Glomerular visceral epithelial cell (primary cell): ENCODE data around the gene CIC.
A peak's percentile ranks its signal among the peaks of the same experiment; 100 is the strongest.
"Not testable (repeated sequence)": the region's sequence is repeated elsewhere in the genome, so short reads cannot be mapped to it uniquely, and the experiment has no call there.

Source experiments
- DNase-seq: peaks from one replicate; pipeline ENCODE4 v3.0.0-alpha.2; 2016; ENCODE audit errors: extremely low spot score

CIC gene

DNA sequence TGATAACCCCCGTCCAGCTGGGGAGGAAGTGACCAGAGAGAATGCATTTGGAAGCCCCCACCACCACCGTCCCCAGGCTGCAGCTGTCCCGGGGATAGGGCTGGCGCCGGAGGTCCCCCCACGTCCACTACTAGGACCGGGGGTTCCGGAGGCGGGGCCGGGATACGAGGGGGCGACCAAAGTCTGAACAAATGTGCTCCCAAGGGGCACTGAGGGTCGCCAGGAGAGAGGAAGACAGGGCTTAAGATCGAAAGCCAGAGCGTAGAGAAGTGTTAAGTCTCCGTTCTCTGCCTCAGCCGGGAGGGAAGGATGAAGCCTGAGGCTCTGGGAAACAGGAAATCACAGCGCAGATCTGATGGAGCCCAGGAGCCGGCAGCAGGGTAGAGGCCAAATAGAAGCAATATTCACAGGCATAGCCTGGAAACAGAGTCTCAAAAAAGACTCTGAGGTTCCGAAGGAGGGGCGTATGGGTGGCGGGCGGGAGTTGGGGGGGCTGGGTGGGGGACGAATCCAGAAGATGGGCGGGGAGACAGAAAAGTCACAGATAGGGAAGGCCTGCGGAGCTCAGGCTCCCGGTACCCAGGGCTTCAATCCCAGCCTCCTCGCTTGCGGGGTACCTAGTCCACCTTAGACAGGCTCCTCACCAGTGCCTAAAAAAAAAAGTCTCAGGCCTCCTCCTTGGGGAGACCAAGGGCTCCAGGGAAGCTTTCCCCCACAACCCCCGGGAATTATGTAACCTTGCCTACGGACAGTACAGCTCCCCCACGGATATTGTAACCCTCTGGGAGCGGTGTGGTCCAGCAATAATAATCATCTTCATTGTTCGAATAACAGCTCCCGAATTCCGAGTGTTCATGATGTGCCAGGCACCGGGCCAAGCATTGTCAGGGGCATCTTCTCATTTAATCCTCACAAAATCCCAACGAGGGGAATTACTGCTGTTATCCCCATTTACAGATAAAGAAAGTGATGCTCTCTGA is 13.0 kb upstream of the CIC start:
- DNase-seq = peak; percentile 50

DNA sequence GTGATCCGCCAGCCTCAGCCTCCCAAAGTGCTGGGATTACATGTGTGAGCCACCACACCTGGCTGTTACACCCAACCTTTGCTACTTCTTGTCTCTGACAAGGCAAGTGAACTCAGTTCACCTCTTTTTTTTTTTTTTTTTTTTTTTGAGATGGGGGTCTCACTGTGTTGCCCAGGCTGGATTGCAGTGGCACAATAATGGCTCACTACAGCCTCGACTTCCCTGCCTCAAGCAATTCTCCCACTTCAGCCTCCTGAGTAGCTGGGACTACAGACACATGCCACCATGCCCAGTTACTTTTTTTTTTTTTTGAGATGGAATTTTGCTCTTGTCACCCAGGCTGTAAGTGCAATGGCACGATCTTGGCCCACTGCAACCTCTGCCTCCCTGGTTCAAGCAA is 11.2 kb upstream of the CIC start:
- not testable (repeated sequence) for DNase-seq

DNA sequence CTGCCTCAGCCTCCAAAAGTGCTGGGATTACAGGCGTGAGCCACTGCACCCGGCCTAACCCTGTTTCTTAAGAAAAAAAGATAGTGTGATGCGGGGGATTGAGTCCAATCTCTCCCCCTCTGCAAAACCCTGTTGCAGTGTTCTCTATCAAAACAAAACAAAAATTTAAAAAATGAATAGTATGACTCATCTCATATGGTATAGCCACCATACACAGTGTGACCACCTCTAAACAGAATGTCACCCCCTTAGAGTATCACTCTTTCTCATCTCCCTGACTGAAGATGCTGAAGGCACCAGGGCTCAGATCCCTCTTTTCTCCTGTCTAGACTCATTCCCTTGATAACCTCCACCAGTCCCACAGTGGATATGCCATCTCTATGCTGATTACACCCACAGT is 7.3 kb upstream of the CIC start:
- no peak for DNase-seq

DNA sequence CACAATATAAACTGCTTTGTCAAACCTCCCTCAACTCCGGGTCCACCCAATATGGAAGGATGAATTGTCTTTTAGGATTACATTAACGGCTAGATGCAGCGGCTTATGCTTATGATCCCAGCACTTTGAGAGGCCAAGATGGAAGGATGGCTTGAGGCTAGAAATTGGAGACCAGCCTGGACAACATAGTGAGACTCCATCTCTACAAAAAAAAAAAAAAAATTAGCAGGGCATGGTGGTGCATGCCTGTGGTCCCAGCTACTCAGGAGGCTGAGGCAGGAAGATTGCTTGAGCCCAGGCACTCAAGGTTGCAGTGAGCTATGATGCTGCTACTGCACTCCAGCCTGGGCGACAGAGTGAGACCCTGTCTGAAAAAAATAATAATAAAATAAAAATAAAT is 2.9 kb upstream of the CIC start:
- not testable (repeated sequence) for DNase-seq

GRCh38 chr19:42266928-42267603 is 2.0 kb upstream of the CIC start:
- not testable (repeated sequence) for DNase-seq

DNA sequence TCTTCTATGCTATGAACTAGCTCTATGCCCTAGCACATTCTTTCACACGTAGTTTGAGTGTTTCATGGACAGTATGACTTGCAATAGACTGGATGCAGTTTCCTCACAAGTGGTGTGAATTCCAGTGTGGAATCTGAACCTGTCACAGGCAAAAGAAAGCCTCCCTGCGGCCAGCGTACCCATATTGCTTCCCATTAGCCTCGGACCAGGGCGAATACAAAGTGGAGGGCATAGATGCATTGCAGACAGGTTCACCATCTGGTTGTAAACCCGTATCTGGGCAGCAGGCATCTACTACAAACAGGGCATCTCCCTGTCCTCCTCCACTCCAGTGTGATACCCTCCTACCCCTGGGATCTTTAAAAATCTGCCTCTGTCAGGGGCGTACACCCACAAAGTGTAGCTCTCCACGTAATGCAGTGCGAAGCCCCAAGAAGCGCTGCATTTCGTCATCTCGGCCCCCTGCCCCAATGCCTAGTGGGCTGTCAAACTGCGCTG is 1.4 kb upstream of the CIC start:
- DNase-seq = no peak

GRCh38 chr19:42268142-42268703 is 829 bp upstream of the CIC start:
- DNase-seq = peak; percentile 100

DNA sequence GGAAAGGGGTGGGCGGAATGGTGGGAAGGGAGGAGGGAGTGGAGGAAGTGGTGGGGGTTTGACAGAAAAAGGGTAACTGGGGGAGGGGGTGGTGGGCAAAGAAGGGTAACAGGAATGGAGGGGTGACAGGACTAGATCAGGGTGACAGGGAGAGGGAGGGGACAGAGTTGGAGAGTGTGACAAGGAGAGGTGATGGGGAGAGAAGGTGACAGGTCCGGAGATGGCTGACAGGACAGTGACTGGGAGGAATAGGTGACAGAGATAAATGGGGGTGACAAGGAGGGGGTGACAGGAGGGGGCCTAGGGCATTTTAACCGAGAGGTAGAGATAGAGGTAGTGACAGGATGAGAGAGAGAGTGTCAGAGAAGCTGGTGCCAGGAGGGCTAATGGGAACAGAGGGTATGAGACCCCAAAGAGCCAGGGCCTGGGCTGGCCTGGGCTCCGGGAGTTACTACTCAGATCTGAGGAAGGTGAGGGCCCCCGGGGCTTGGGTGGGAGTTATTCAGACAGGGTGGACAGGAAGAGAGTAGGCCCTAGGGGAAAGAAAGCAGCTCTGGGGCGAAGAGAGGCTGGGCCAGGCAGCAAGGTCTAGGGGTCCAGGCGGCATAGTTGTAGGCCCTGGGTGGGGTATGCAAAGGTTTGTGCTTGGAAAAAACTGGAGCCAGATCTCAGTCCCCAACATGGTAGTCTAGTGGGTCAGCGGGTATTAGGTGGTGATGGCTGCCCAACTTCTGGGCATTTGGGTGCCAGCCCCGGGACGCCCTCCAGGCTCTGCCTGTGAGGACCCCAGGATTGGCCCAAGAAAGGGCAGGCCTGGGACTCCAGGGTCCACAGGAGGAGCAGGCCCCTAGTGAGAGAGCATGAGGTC is 660 bp downstream of the CIC start:
- no peak for DNase-seq

DNA sequence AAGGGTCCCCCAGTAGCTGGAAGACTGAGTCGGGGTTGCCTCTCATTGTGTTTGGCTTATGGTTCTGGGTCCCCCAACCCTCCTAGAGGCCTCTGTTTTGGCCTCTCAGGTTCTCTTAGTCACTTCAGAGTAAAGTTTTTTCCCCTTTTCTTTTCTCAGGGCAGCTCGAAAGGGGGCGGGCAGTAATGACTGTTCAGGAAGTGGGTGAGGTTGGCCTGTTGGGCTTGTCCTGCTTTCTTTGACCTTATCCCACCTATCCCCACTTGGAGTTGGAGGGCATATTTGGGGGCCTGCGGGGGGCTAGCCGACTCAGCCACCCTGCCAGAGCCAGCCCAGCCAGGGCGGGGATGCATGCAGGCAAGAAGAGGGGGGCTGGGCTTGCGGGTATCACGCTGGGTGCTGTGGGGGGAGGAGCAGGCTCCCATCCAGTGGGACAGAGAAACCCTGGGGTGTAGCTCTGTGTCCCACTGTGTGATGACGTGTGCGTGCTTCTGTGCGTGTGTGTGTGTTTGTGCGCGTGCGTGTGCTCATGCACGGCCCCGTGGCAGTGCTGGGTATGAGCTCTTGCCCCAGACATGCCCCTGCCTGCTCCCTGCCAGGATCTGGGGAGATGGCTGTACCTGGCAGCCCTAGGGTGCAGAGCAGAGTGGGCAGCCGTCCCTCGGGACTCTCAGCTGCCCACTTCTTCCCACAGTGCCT is 1.4 kb downstream of the CIC start:
- peak; percentile 81 for DNase-seq

- no peak for DNase-seq
These were observed 2.0 kb downstream of the CIC start for GRCh38 chr19:42271045-42271419.

- no peak for DNase-seq
These were observed 2.9 kb downstream of the CIC start for GRCh38 chr19:42271861-42272534.

DNA sequence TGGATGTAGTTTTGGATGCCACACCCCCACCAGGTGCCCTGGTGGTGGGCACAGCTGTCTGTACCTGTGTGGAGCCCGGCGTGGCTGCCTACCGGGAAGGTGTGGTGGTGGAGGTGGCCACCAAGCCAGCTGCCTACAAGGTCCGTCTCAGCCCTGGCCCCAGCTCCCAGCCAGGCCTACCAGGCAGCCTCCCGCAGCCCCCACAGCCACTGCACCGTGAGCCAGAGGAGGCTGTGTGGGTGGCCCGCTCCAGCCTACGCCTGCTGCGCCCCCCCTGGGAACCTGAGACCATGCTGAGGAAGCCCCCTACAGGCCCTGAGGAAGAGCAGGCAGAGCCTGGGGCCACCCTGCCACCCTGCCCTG is 3.5 kb downstream of the CIC start:
- no peak for DNase-seq

- DNase-seq = no peak
These were observed 3.9 kb downstream of the CIC start for GRCh38 chr19:42272989-42273406.

DNA sequence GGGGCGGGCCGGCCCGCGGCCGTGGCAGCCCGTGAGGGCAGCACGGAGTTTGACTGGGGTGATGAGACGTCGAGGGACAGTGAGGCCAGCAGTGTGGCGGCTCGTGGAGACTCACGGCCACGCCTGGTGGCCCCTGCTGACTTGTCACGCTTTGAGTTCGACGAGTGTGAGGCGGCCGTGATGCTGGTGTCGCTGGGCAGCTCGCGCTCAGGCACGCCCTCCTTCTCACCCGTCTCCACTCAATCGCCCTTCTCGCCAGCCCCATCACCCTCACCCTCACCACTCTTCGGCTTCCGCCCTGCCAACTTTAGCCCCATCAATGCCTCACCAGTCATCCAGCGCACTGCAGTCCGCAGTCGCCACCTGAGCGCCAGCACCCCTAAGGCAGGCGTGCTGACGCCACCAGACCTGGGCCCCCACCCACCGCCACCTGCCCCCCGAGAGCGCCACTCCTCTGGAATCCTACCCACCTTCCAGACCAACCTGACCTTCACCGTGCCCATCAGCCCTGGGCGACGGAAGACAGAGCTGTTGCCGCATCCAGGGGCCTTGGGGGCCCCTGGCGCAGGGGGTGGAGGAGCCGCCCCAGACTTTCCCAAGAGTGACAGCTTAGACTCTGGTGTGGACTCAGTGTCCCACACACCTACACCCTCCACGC is 4.5 kb downstream of the CIC start:
- DNase-seq = no peak

DNA sequence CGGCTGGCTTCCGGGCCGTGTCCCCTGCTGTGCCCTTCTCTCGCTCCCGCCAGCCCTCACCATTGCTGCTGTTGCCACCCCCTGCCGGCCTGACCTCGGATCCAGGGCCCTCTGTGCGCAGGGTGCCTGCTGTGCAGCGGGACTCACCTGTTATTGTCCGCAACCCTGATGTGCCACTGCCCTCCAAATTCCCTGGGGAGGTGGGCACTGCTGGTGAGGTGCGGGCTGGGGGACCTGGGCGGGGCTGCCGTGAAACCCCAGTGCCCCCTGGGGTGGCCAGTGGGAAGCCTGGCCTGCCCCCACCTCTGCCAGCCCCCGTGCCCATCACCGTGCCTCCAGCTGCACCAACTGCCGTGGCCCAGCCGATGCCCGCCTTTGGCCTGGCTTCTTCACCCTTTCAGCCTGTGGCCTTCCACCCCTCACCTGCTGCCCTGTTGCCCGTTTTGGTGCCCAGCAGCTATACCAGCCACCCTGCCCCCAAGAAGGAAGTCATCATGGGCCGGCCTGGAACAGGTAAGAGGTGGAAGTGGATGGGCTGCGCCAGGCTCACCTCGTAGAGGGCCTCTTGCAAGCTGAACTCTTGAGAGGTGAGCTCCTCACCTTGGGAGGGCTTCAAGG is 5.1 kb downstream of the CIC start:
- no peak for DNase-seq

- no peak for DNase-seq
These were observed 6.1 kb downstream of the CIC start for GRCh38 chr19:42275103-42275502.

DNA sequence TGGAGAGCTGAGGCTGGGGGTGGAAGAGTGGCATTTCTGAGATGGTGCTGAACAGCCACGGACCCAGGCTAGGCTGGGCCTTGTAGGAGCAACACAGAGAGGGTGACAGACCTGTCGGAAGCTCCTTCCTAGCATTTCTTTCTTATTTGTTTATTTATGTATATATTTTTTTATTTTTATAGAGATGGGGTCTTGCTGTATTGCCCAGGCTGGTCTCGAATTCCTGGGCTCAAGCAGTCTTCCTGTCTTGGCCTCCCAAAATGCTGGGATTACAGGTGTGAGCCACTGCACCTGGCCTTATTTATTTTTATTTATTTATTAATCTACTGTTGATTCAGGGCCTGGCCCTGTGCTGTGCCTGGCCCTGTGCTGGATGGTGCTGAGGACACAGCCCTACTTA is 6.5 kb downstream of the CIC start:
- no peak for DNase-seq

GRCh38 chr19:42276284-42276683 is 7.2 kb downstream of the CIC start:
- DNase-seq = no peak

DNA sequence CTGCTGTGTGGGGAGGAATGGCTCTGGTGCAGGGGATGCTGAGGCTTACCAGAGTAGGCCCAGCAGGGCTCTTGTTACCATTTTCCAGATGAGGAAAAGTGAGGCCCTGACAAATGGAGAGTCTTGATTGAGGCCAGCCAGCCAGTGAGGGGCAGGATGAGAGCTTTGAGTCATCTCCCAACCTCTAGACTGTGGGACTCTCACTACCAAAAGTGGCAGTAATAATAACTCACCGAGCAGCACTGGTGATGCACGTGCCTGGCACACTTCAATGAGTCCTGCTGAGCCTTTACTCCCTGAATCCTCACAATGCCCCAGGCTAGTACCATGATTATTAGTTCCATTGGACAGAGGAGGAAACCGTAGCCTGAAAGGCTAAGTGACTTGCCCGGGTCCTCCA is 7.8 kb downstream of the CIC start:
- no peak for DNase-seq
